Measurements from ENCODE around the gene FAM210A.
"Not testable (repeated sequence)": the region's sequence is repeated elsewhere in the genome, so short reads cannot be mapped to it uniquely, and the experiment has no call there.

The FAM210A gene

GRCh38 chr18:13726232-13726971 lies at the start of gene FAM210A, which contains the start of gene RNMT:
Gene FAM210A, minus strand, starts transcription at chr18:13726558. Its CDS starts 44,481 bp downstream, at chr18:13682077.
Gene RNMT, plus strand, starts transcription at chr18:13726673. Its CDS starts 4,845 bp downstream, at chr18:13731518.
- WGBS (ENCODE audit: insufficient coverage, insufficient read length) = no CpG with 5 or more reads among the region's 76 CpGs
- H3K36me3 ChIP-seq (ENCODE audit: control insufficient read depth, insufficient read depth, low read length) = no peaks in the 10 kb centered on the region
- peak within 1 kb of the TSS; percentile 84 for H3K4me3 ChIP-seq (ENCODE audit: low read length)
- no peak within 1 kb of the TSS for H3K27ac ChIP-seq (ENCODE audit: low read length)
- peak; percentile 84 for DNase-seq (ENCODE audit: low read depth, low spot score)
- no peaks in the 10 kb centered on the region for H3K9me3 ChIP-seq (ENCODE audit: control insufficient read depth, insufficient read depth, low read length)
- H3K27me3 ChIP-seq (ENCODE audit: control insufficient read depth, insufficient read depth, low read length) = no peaks in the 10 kb centered on the region
- H3K4me1 ChIP-seq (ENCODE audit: control insufficient read depth, insufficient read depth, low read length) = no peaks in the 10 kb centered on the region

GRCh38 chr18:13775058-13775457 lies 48.7 kb upstream of the FAM210A start:
- H3K36me3 ChIP-seq (ENCODE audit: control insufficient read depth, insufficient read depth, low read length) = no peaks in the 10 kb centered on the region
- no CpG with 5 or more reads among the region's 3 CpGs for WGBS (ENCODE audit: insufficient coverage, insufficient read length)
- no peak for DNase-seq (ENCODE audit: low read depth, low spot score)
- H3K9me3 ChIP-seq (ENCODE audit: control insufficient read depth, insufficient read depth, low read length) = no peaks in the 10 kb centered on the region
- peaks cover 2% of the 10 kb centered on the region; the same call in 1 of the 2 replicates for H3K4me1 ChIP-seq (ENCODE audit: control insufficient read depth, insufficient read depth, low read length)
- H3K27ac ChIP-seq (ENCODE audit: low read length) = no peak overlapping the region
- no peak overlapping the region for H3K4me3 ChIP-seq (ENCODE audit: low read length)
- H3K27me3 ChIP-seq (ENCODE audit: control insufficient read depth, insufficient read depth, low read length) = no peaks in the 10 kb centered on the region

- no peak for DNase-seq (ENCODE audit: low read depth, low spot score)
- no CpG with 5 or more reads among the region's 3 CpGs for WGBS (ENCODE audit: insufficient coverage, insufficient read length)
These were observed 36.5 kb upstream of the FAM210A start for GRCh38 chr18:13762690-13763439.

GRCh38 chr18:13760047-13760446 lies 33.7 kb upstream of the FAM210A start:
- no peak overlapping the region for H3K4me3 ChIP-seq (ENCODE audit: low read length)
- no peaks in the 10 kb centered on the region for H3K9me3 ChIP-seq (ENCODE audit: control insufficient read depth, insufficient read depth, low read length)
- no peaks in the 10 kb centered on the region for H3K27me3 ChIP-seq (ENCODE audit: control insufficient read depth, insufficient read depth, low read length)
- H3K27ac ChIP-seq (ENCODE audit: low read length) = no peak overlapping the region
- peaks cover 10% of the 10 kb centered on the region; the same call in 1 of the 2 replicates for H3K36me3 ChIP-seq (ENCODE audit: control insufficient read depth, insufficient read depth, low read length)
- DNase-seq (ENCODE audit: low read depth, low spot score) = no peak
- no peaks in the 10 kb centered on the region for H3K4me1 ChIP-seq (ENCODE audit: control insufficient read depth, insufficient read depth, low read length)

More at GRCh38 chr18:13762690-13763439, 36.5 kb upstream of the FAM210A start:
- H3K36me3 ChIP-seq (ENCODE audit: control insufficient read depth, insufficient read depth, low read length) = peaks cover 5% of the 10 kb centered on the region; the same call in 1 of the 2 replicates
- no peaks in the 10 kb centered on the region for H3K9me3 ChIP-seq (ENCODE audit: control insufficient read depth, insufficient read depth, low read length)
- no peaks in the 10 kb centered on the region for H3K27me3 ChIP-seq (ENCODE audit: control insufficient read depth, insufficient read depth, low read length)
- no peaks in the 10 kb centered on the region for H3K4me1 ChIP-seq (ENCODE audit: control insufficient read depth, insufficient read depth, low read length)
- H3K4me3 ChIP-seq (ENCODE audit: low read length) = no peak overlapping the region
- H3K27ac ChIP-seq (ENCODE audit: low read length) = no peak overlapping the region

- Histone ChIP-seq H3K27ac (ENCODE audit: low read length) (no peak overlapping the region), H3K27me3 (ENCODE audit: control insufficient read depth, insufficient read depth, low read length) (no peaks in the 10 kb centered on the region), H3K4me3 (ENCODE audit: low read length) (no peak overlapping the region), H3K4me1 (ENCODE audit: control insufficient read depth, insufficient read depth, low read length) (no peaks in the 10 kb centered on the region), H3K36me3 (ENCODE audit: control insufficient read depth, insufficient read depth, low read length) (peaks cover 10% of the 10 kb centered on the region; the same call in 1 of the 2 replicates), H3K9me3 (ENCODE audit: control insufficient read depth, insufficient read depth, low read length) (no peaks in the 10 kb centered on the region)
- WGBS (ENCODE audit: insufficient coverage, insufficient read length) = no CpG with 5 or more reads among the region's 1 CpG
- no peak for DNase-seq (ENCODE audit: low read depth, low spot score)
These were observed 32.3 kb upstream of the FAM210A start for GRCh38 chr18:13758622-13759021.

- no peaks in the 10 kb centered on the region for H3K9me3 ChIP-seq (ENCODE audit: control insufficient read depth, insufficient read depth, low read length)
- no peak for DNase-seq (ENCODE audit: low read depth, low spot score)
- peaks cover 5% of the 10 kb centered on the region; the same call in 1 of the 2 replicates for H3K36me3 ChIP-seq (ENCODE audit: control insufficient read depth, insufficient read depth, low read length)
- H3K27ac ChIP-seq (ENCODE audit: low read length) = no peak overlapping the region
- H3K27me3 ChIP-seq (ENCODE audit: control insufficient read depth, insufficient read depth, low read length) = no peaks in the 10 kb centered on the region
- no peaks in the 10 kb centered on the region for H3K4me1 ChIP-seq (ENCODE audit: control insufficient read depth, insufficient read depth, low read length)
- no peak overlapping the region for H3K4me3 ChIP-seq (ENCODE audit: low read length)
These were observed 30.3 kb upstream of the FAM210A start for GRCh38 chr18:13756671-13757070.

- Histone ChIP-seq H3K9me3 (ENCODE audit: control insufficient read depth, insufficient read depth, low read length) (no peaks in the 10 kb centered on the region), H3K4me1 (ENCODE audit: control insufficient read depth, insufficient read depth, low read length) (no peaks in the 10 kb centered on the region), H3K4me3 (ENCODE audit: low read length) (no peak overlapping the region), H3K36me3 (ENCODE audit: control insufficient read depth, insufficient read depth, low read length) (peaks cover 5% of the 10 kb centered on the region; the same call in 1 of the 2 replicates), H3K27me3 (ENCODE audit: control insufficient read depth, insufficient read depth, low read length) (no peaks in the 10 kb centered on the region), H3K27ac (ENCODE audit: low read length) (no peak overlapping the region)
- WGBS (ENCODE audit: insufficient coverage, insufficient read length) = no CpG with 5 or more reads among the region's 2 CpGs
- no peak for DNase-seq (ENCODE audit: low read depth, low spot score)
These were observed 29.9 kb upstream of the FAM210A start for GRCh38 chr18:13756261-13756660.

GRCh38 chr18:13751599-13751998 lies 25.2 kb upstream of the FAM210A start:
- not testable (repeated sequence) for H3K9me3 ChIP-seq (ENCODE audit: control insufficient read depth, insufficient read depth, low read length); DNase-seq (ENCODE audit: low read depth, low spot score); H3K27me3 ChIP-seq (ENCODE audit: control insufficient read depth, insufficient read depth, low read length); H3K27ac ChIP-seq (ENCODE audit: low read length); H3K4me3 ChIP-seq (ENCODE audit: low read length); H3K4me1 ChIP-seq (ENCODE audit: control insufficient read depth, insufficient read depth, low read length)
- no CpG with 5 or more reads among the region's 3 CpGs for WGBS (ENCODE audit: insufficient coverage, insufficient read length)
- peaks cover 12% of the 10 kb centered on the region; the same call in 1 of the 2 replicates for H3K36me3 ChIP-seq (ENCODE audit: control insufficient read depth, insufficient read depth, low read length)

- H3K36me3 ChIP-seq (ENCODE audit: control insufficient read depth, insufficient read depth, low read length) = peaks cover 15% of the 10 kb centered on the region; the same call in 1 of the 2 replicates
- H3K4me3 ChIP-seq (ENCODE audit: low read length) = no peak overlapping the region
- no peaks in the 10 kb centered on the region for H3K9me3 ChIP-seq (ENCODE audit: control insufficient read depth, insufficient read depth, low read length)
- no peak for DNase-seq (ENCODE audit: low read depth, low spot score)
- WGBS (ENCODE audit: insufficient coverage, insufficient read length) = no CpG with 5 or more reads among the region's 3 CpGs
- H3K4me1 ChIP-seq (ENCODE audit: control insufficient read depth, insufficient read depth, low read length) = no peaks in the 10 kb centered on the region
- H3K27me3 ChIP-seq (ENCODE audit: control insufficient read depth, insufficient read depth, low read length) = no peaks in the 10 kb centered on the region
- no peak overlapping the region for H3K27ac ChIP-seq (ENCODE audit: low read length)
These were observed 20.3 kb upstream of the FAM210A start for GRCh38 chr18:13746633-13747032.

GRCh38 chr18:13745696-13746095 lies 19.3 kb upstream of the FAM210A start:
- peaks cover 15% of the 10 kb centered on the region; the same call in 1 of the 2 replicates for H3K36me3 ChIP-seq (ENCODE audit: control insufficient read depth, insufficient read depth, low read length)
- no CpG with 5 or more reads among the region's 3 CpGs for WGBS (ENCODE audit: insufficient coverage, insufficient read length)
- no peak for DNase-seq (ENCODE audit: low read depth, low spot score)

More at GRCh38 chr18:13745696-13746095, 19.3 kb upstream of the FAM210A start:
- no peak overlapping the region for H3K4me3 ChIP-seq (ENCODE audit: low read length)
- no peaks in the 10 kb centered on the region for H3K27me3 ChIP-seq (ENCODE audit: control insufficient read depth, insufficient read depth, low read length)
- no peaks in the 10 kb centered on the region for H3K4me1 ChIP-seq (ENCODE audit: control insufficient read depth, insufficient read depth, low read length)
- H3K27ac ChIP-seq (ENCODE audit: low read length) = no peak overlapping the region
- no peaks in the 10 kb centered on the region for H3K9me3 ChIP-seq (ENCODE audit: control insufficient read depth, insufficient read depth, low read length)

All from iPS DF 6.9 (cell line).